Measurements from ENCODE around the gene LYPLAL1. TPM values are rescaled to one million over a fixed set of nuclear protein-coding genes. Genes with fewer than 3 reads are reported as not detected.
"Not testable (repeated sequence)": the region's sequence is repeated elsewhere in the genome, so short reads cannot be mapped to it uniquely, and the experiment has no call there.

The LYPLAL1 gene
- total RNA-seq, 1 experiment from 2014 or later: 40.0 TPM

DNA sequence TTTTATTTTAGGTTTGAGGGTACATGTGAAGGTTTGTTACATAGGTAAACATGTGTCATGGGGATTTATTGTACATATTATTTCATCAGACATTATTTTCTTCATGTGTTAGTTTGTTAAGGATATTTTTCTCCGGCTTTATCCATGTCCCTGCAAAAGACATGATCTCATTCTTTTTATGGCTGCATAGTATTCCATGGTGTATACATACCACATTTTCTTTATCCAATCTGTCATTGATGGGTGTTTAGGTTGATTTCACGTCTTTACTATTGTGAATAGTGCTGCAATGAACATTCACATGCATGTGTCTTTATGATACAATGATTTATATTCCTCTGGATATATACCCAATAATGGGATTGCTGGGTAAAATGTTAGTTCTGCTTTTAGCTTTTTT is 76.8 kb downstream of the LYPLAL1 start:
- H3K27ac ChIP-seq (ENCODE audit: low read depth, low read length); POLR2A ChIA-PET; H3K4me3 ChIP-seq (replicated peaks in 1 of 2; ENCODE audit: low read depth in 1 of 2, low read length in 2 of 2); CTCF ChIA-PET; H4K20me1 ChIP-seq (ENCODE audit: insufficient read depth); RAD21 ChIA-PET (ENCODE audit: low non-redundant PET in 1 of 2, low total read pairs in 2 of 2, uncharacterized antibody in 2 of 2, unreplicated experiment in 2 of 2); H3K4me2 ChIP-seq (ENCODE audit: low read length); H2AFZ ChIP-seq (ENCODE audit: low read depth, low read length, poor library complexity, severe bottlenecking); intact Hi-C loops (cut with micrococcal nuclease); H3K27me3 ChIP-seq (ENCODE audit: insufficient read depth, low read length); H3K9me2 ChIP-seq (ENCODE audit: insufficient read depth); H3K9ac ChIP-seq (ENCODE audit: low read length); DNase-seq (ENCODE audit: low read depth, low spot score); BruUV-seq (replicated peaks); H3K79me2 ChIP-seq (ENCODE audit: insufficient read depth, low read length); H3K9me3 ChIP-seq (ENCODE audit: control insufficient read depth in 1 of 2, insufficient read depth in 1 of 2, low read depth in 1 of 2, low read length in 2 of 2); H3K4me1 ChIP-seq (ENCODE audit: control insufficient read depth in 1 of 2, insufficient read depth in 2 of 2, low read length in 2 of 2); H3K36me3 ChIP-seq (ENCODE audit: control insufficient read depth in 1 of 2, insufficient read depth in 2 of 2, low read length in 2 of 2); ATAC-seq: not testable (repeated sequence)

DNA sequence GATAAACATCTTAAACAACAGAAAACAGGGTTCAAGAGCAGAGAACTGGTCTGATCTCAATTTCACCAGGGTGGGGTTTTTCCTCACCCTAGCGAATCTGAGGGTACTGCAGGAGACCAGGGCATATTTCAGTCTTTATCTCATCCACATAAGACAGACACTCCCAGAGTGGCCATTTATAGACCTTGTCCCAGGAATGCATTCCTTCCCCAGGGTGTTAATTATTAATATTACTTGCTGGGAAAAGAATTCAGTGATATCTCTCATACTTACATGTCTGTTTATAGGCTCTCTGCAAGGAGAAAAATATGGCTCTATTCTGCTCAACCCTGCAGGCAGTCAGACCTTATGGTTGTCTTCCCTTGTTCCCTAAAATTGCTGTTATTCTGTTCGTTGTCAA is 84.1 kb downstream of the LYPLAL1 start:
- RAD21 ChIA-PET (ENCODE audit: low non-redundant PET in 1 of 2, low total read pairs in 2 of 2, uncharacterized antibody in 2 of 2, unreplicated experiment in 2 of 2): no interaction called here
- no peak overlapping the region for H3K4me2 ChIP-seq (ENCODE audit: low read length)
- H3K9me2 ChIP-seq (ENCODE audit: insufficient read depth): no peaks in the 10 kb centered on the region
- no peak overlapping the region for H2AFZ ChIP-seq (ENCODE audit: low read depth, low read length, poor library complexity, severe bottlenecking)
- H3K4me1 ChIP-seq (ENCODE audit: control insufficient read depth in 1 of 2, insufficient read depth in 2 of 2, low read length in 2 of 2): no peaks in the 10 kb centered on the region
- H3K9me3 ChIP-seq (ENCODE audit: control insufficient read depth in 1 of 2, insufficient read depth in 1 of 2, low read depth in 1 of 2, low read length in 2 of 2): no peaks in the 10 kb centered on the region
- ATAC-seq (no peak), DNase-seq (ENCODE audit: low read depth, low spot score) (no peak)
- BruUV-seq (replicated peaks): no TSS peak
- no peaks in the 10 kb centered on the region for H3K79me2 ChIP-seq (ENCODE audit: insufficient read depth, low read length)
- no peak overlapping the region for H3K27ac ChIP-seq (ENCODE audit: low read depth, low read length)
- H3K36me3 ChIP-seq (ENCODE audit: control insufficient read depth in 1 of 2, insufficient read depth in 2 of 2, low read length in 2 of 2): no peaks in the 10 kb centered on the region
- H3K4me3 ChIP-seq (replicated peaks in 1 of 2; ENCODE audit: low read depth in 1 of 2, low read length in 2 of 2): no peak overlapping the region
- no peak overlapping the region for H3K9ac ChIP-seq (ENCODE audit: low read length)
- TF ChIP-seq SIN3A (IDR thresholded peaks at IDR 0.05; ENCODE audit: low read depth): no peak
- TF ChIP-seq SP1 (IDR thresholded peaks at IDR 0.05; ENCODE audit: low read depth): no peak
- TF ChIP-seq, protein P1, sequence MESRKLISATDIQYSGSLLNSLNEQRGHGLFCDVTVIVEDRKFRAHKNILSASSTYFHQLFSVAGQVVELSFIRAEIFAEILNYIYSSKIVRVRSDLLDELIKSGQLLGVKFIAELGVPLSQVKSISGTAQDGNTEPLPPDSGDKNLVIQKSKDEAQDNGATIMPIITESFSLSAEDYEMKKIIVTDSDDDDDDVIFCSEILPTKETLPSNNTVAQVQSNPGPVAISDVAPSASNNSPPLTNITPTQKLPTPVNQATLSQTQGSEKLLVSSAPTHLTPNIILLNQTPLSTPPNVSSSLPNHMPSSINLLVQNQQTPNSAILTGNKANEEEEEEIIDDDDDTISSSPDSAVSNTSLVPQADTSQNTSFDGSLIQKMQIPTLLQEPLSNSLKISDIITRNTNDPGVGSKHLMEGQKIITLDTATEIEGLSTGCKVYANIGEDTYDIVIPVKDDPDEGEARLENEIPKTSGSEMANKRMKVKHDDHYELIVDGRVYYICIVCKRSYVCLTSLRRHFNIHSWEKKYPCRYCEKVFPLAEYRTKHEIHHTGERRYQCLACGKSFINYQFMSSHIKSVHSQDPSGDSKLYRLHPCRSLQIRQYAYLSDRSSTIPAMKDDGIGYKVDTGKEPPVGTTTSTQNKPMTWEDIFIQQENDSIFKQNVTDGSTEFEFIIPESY (IDR thresholded peaks at IDR 0.05; ENCODE audit: extremely low read depth, insufficient replicate concordance, low read length): no peak
- no peak for TF ChIP-seq ZFX (IDR thresholded peaks at IDR 0.05)
- no peak for TF ChIP-seq EGR1 (IDR thresholded peaks at IDR 0.05; ENCODE audit: low read depth)
- no peak for TF ChIP-seq ZNF274 (IDR thresholded peaks at IDR 0.05; ENCODE audit: low read depth, low read length)
- TF ChIP-seq, protein P2, sequence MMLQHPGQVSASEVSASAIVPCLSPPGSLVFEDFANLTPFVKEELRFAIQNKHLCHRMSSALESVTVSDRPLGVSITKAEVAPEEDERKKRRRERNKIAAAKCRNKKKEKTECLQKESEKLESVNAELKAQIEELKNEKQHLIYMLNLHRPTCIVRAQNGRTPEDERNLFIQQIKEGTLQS (IDR thresholded peaks at IDR 0.05): no peak
- TF ChIP-seq CEBPB (IDR thresholded peaks at IDR 0.05; ENCODE audit: low read depth): no peak
- no peak for TF ChIP-seq CBX3 (IDR thresholded peaks at IDR 0.05; ENCODE audit: low read depth)
- no peak for TF ChIP-seq JUND (IDR thresholded peaks at IDR 0.05)
- TF ChIP-seq POLR2AphosphoS5 (IDR thresholded peaks at IDR 0.05; ENCODE audit: low read depth, low read length): no peak
- POLR2A ChIA-PET: no interaction called here
- intact Hi-C loops (cut with micrococcal nuclease): no loop called here
- CTCF ChIA-PET: no interaction called here
- no peaks in the 10 kb centered on the region for H3K27me3 ChIP-seq (ENCODE audit: insufficient read depth, low read length)
- H4K20me1 ChIP-seq (ENCODE audit: insufficient read depth): no peaks in the 10 kb centered on the region
